Breast epithelium (tissue), 3 donors: ENCODE results near the gene PTPRN2.

Experiments
- CTCF ChIP-seq, 3 donors: fragments of 450-650 bp; IDR thresholded peaks; one replicate each; pipeline ENCODE4 v1.5.1; 2016 to 2017; ENCODE audit warnings: antibody characterized with exemption in 3 of 3, mild to moderate bottlenecking in 3 of 3, moderate library complexity in 3 of 3
- POLR2A ChIP-seq: fragments of 450-650 bp; IDR thresholded peaks from one replicate; pipeline ENCODE4 v1.6.1; 2016; ENCODE audit warnings: antibody characterized with exemption, mild to moderate bottlenecking, moderate library complexity
- POLR2AphosphoS5 ChIP-seq, 3 donors: sonication (generic); formaldehyde crosslinking; IDR thresholded peaks; one replicate each; pipeline ENCODE4 v1.6.1; 2017; ENCODE audit warnings: antibody characterized with exemption in 3 of 3

- TF ChIP-seq POLR2AphosphoS5 (IDR thresholded peaks at IDR 0.05) (no peak), POLR2A (no peak), CTCF (IDR thresholded peaks at IDR 0.05) (no peak)
Measured at GRCh38 chr7:158620839-158621441, 33.3 kb upstream of the PTPRN2 start.
